GM23338 (cell line): ENCODE measurements around the gene GUCA1A.

ENCODE experiments used
- CREB1 ChIP-seq: fragments of 250-450 bp; sonication (Bioruptor Pico); IDR thresholded peaks from 2 replicates; pipeline ENCODE4 v1.5.0; 2020; ENCODE audit warnings: low read depth, mild to moderate bottlenecking, moderate library complexity
- CTCF ChIP-seq, 2 experiments: fragments of 200-600 bp in 1 of 2; sonication (generic) in 1 of 2; conservative IDR thresholded peaks; 2 replicates each; pipeline versions ENCODE4 v1.5.1 to v1.6.1; 2016 to 2017; ENCODE audit warnings: antibody characterized with exemption in 2 of 2, low read depth in 2 of 2, mild to moderate bottlenecking in 2 of 2, moderate library complexity in 1 of 2
- EZH2 ChIP-seq: fragments of 200-600 bp; sonication (generic); IDR thresholded peaks from one replicate; pipeline ENCODE4 v1.8.0; 2017; ENCODE audit warnings: antibody characterized with exemption, mild to moderate bottlenecking, low read depth; ENCODE audit not compliant: unreplicated experiment
- EZH2phosphoT487 ChIP-seq: fragments of 200-600 bp; sonication (generic); IDR thresholded peaks from one replicate; pipeline ENCODE4 v1.8.1; 2018; ENCODE audit warnings: antibody characterized with exemption; ENCODE audit not compliant: unreplicated experiment
- POLR2AphosphoS5 ChIP-seq: IDR thresholded peaks from 2 replicates; pipeline ENCODE4 v1.6.1; 2016; ENCODE audit warnings: antibody characterized with exemption, low read depth
- STAT1 ChIP-seq: IDR thresholded peaks from one replicate; pipeline ENCODE4 v1.6.1; 2016; ENCODE audit warnings: antibody characterized with exemption; ENCODE audit not compliant: unreplicated experiment

GRCh38 chr6:42227173-42227850 lies 54.1 kb downstream of the GUCA1A start:
- TF ChIP-seq CTCF (conservative IDR thresholded peaks at IDR 0.05; ENCODE audit: low read depth in 2 of 2) (no peak), EZH2phosphoT487 (no peak), STAT1 (no peak), CREB1 (CRISPR knock-in tag) (no peak), EZH2 (no peak), POLR2AphosphoS5 (no peak)
